Measurements from ENCODE around the gene TRIP6.

The TRIP6 gene

GRCh38 chr7:100867040-100867775 is at the start of gene TRIP6:
Gene TRIP6 (plus strand): TSS chr7:100867387. CDS start chr7:100867498, 111 bp downstream.
- peak; percentile 81 for DNase-seq

- DNase-seq: no peak
Observed at GRCh38 chr7:100818366-100818765, 48.8 kb upstream of the TRIP6 start.

- no peak for DNase-seq
Observed at GRCh38 chr7:100818825-100819224, 48.4 kb upstream of the TRIP6 start.

GRCh38 chr7:100819586-100819985 is 47.6 kb upstream of the TRIP6 start:
- DNase-seq: no peak

GRCh38 chr7:100822236-100823139 is 44.7 kb upstream of the TRIP6 start:
- DNase-seq: no peak

- DNase-seq: no peak
Observed at GRCh38 chr7:100823140-100823525, 44.1 kb upstream of the TRIP6 start.

- DNase-seq: no peak
Observed at GRCh38 chr7:100823534-100823933, 43.7 kb upstream of the TRIP6 start.

- DNase-seq: no peak
Observed at GRCh38 chr7:100824499-100825214, 42.5 kb upstream of the TRIP6 start.

- DNase-seq: no peak
Observed at GRCh38 chr7:100825215-100825671, 41.9 kb upstream of the TRIP6 start.

- DNase-seq: no peak
Observed at GRCh38 chr7:100825751-100826513, 41.3 kb upstream of the TRIP6 start.

- no peak for DNase-seq
Observed at GRCh38 chr7:100826514-100827329, 40.5 kb upstream of the TRIP6 start.

GRCh38 chr7:100827330-100828226 is 39.6 kb upstream of the TRIP6 start, which contains the start of gene EPHB4:
Gene EPHB4 (minus strand): TSS chr7:100827523. CDS start chr7:100827030, 493 bp downstream.
- DNase-seq: peak in 1 of 2 experiments; percentile 33

- DNase-seq: no peak
Observed at GRCh38 chr7:100829150-100829716, 38.0 kb upstream of the TRIP6 start.

- no peak for DNase-seq
Observed at GRCh38 chr7:100830396-100830795, 36.8 kb upstream of the TRIP6 start.

- DNase-seq: no peak
Observed at GRCh38 chr7:100832281-100832633, 34.9 kb upstream of the TRIP6 start.

- no peak for DNase-seq
Observed at GRCh38 chr7:100835903-100836811, 31.0 kb upstream of the TRIP6 start.

- DNase-seq: no peak
Observed at GRCh38 chr7:100836812-100837098, 30.4 kb upstream of the TRIP6 start.

- DNase-seq: peak; percentile 85 to 88
Observed at GRCh38 chr7:100837099-100837836, 29.9 kb upstream of the TRIP6 start.
